Caco-2 (cell line): ENCODE measurements around the gene ATXN7L3. TPM values are rescaled to one million over a fixed set of nuclear protein-coding genes. Genes with fewer than 3 reads are reported as not detected.

Experiments used
- BruUV-seq: library from RNA; stranded (reverse); fragments of 400-500 nt; replicated peaks from 2 replicates; lab custom pipeline; 2021; lab: Mats Ljungman, UMichigan
- CTCF ChIA-PET: fragments of 300-600 bp; sonication (Branson Sonifier 250); formaldehyde crosslinking; loops from one replicate; lab custom pipeline; 2022; ENCODE audit warnings: antibody characterized with exemption; lab: Charles Lee
- POLR2A ChIA-PET: fragments of 300-600 bp; sonication (Branson Sonifier 250); formaldehyde crosslinking; loops from one replicate; lab custom pipeline; 2022; ENCODE audit warnings: antibody characterized with exemption; lab: Charles Lee
- DNase-seq, 2 experiments: peaks; one replicate each; pipeline versions ENCODE4 v3.0.0 to v3.0.0-alpha.2; 2020 to 2022
- H3K27me3 ChIP-seq: replicated peaks from 2 replicates; pipeline ENCODE4 v1.6.0; 2011; ENCODE audit warnings: low read length; ENCODE audit not compliant: control insufficient read depth, insufficient read depth
- H3K36me3 ChIP-seq: 2 replicates; pipeline ENCODE4 v1.5.1; 2011; ENCODE audit warnings: low read length; ENCODE audit not compliant: control insufficient read depth, insufficient read depth
- H3K4me1 ChIP-seq: fragments of 250-450 bp; sonication (Bioruptor Pico); 2 replicates; pipeline ENCODE4 v1.5.1; 2020; ENCODE audit warnings: mild to moderate bottlenecking
- H3K4me3 ChIP-seq: 2 replicates; pipeline ENCODE4 v1.5.1; 2011; ENCODE audit warnings: low read depth, mild to moderate bottlenecking, control low read depth, low read length
- H3K9me3 ChIP-seq: fragments of 250-450 bp; sonication (Bioruptor Pico); 2 replicates; pipeline ENCODE4 v1.5.1; 2020; ENCODE audit warnings: mild to moderate bottlenecking, moderate library complexity
- H3K27ac Mint-ChIP-seq: one replicate; pipeline ENCODE4 v1.8.0; 2022; ENCODE audit warnings: mixed read lengths; ENCODE audit not compliant: unreplicated experiment
- H3K27me3 Mint-ChIP-seq: one replicate; pipeline ENCODE4 v1.8.0; 2022; ENCODE audit warnings: mixed read lengths; ENCODE audit not compliant: insufficient read depth, unreplicated experiment
- H3K36me3 Mint-ChIP-seq: one replicate; pipeline ENCODE4 v1.8.0; 2022; ENCODE audit warnings: mild to moderate bottlenecking, mixed read lengths; ENCODE audit not compliant: insufficient read depth, unreplicated experiment
- H3K4me1 Mint-ChIP-seq: one replicate; pipeline ENCODE4 v1.8.0; 2022; ENCODE audit warnings: low read depth, mixed read lengths; ENCODE audit not compliant: unreplicated experiment
- H3K4me3 Mint-ChIP-seq: one replicate; pipeline ENCODE4 v1.8.0; 2022; ENCODE audit warnings: mild to moderate bottlenecking, moderate library complexity, mixed read lengths; ENCODE audit not compliant: unreplicated experiment
- H3K9me3 Mint-ChIP-seq: one replicate; pipeline ENCODE4 v1.8.0; 2022; ENCODE audit warnings: mixed read lengths; ENCODE audit not compliant: unreplicated experiment
- CTCF ChIP-seq, 2 experiments: fragments of 200-600 bp in 1 of 2; IDR thresholded peaks; 1 replicate in 1 of 2; 2 replicates in 1 of 2; pipeline versions ENCODE4 v1.5.1 to v1.8.0; 2011 to 2022; ENCODE audit warnings: antibody characterized with exemption in 1 of 2, control low read depth in 1 of 2, inconsistent platforms in 1 of 2, low read depth in 1 of 2, low read length in 1 of 2, mild to moderate bottlenecking in 1 of 2, moderate library complexity in 1 of 2; ENCODE audit not compliant: insufficient read depth in 1 of 2, severe bottlenecking in 1 of 2, unreplicated experiment in 1 of 2
- intact Hi-C: fragments of 100-400 bp; cut with micrococcal nuclease; formaldehyde crosslinking; loops from one replicate; pipeline ENCODE4 v1.10.0; 2022; ENCODE audit not compliant: unreplicated experiment
- total RNA-seq: library from RNA; stranded (reverse); gene quantifications from 2 replicates; pipeline ENCODE4 v1.2.3, GENCODE V29; 2022

The ATXN7L3 gene
- total RNA-seq, 1 experiment from 2014 or later = 92.0 TPM

- no peaks in the 10 kb centered on the region for H3K9me3 Mint-ChIP-seq
- intact Hi-C loops = no loop called here
- no peaks in the 10 kb centered on the region for H3K27me3 Mint-ChIP-seq
- H3K27ac Mint-ChIP-seq = no peak overlapping the region
- ChIA-PET POLR2A (no interaction called here), CTCF (interaction anchor here (1.3 kb wide), 1 partner anchor 8 kb away, joined by 4 read pairs; no protein-coding TSS in a partner anchor)
- Histone ChIP-seq H3K4me1 (no peaks in the 10 kb centered on the region), H3K27me3 (no peaks in the 10 kb centered on the region), H3K36me3 (no peaks in the 10 kb centered on the region), H3K9me3 (no peaks in the 10 kb centered on the region), H3K4me3 (no peak overlapping the region)
- TF ChIP-seq CTCF (IDR thresholded peaks at IDR 0.05; ENCODE audit: insufficient read depth in 1 of 2, low read depth in 1 of 2, low read length in 1 of 2, severe bottlenecking in 1 of 2, unreplicated experiment in 1 of 2) = no peak
- peaks cover 35% of the 10 kb centered on the region for H3K36me3 Mint-ChIP-seq
- no TSS peak for BruUV-seq
- no peak overlapping the region for H3K4me3 Mint-ChIP-seq
- no peaks in the 10 kb centered on the region for H3K4me1 Mint-ChIP-seq
- no peak for DNase-seq
Measured at GRCh38 chr17:44176257-44176656, 23.4 kb downstream of the ATXN7L3 start.

- intact Hi-C loops = no loop called here
- ChIA-PET POLR2A (no interaction called here), CTCF (no interaction called here)
- no peak overlapping the region for H3K27ac Mint-ChIP-seq
- no peaks in the 10 kb centered on the region for H3K27me3 Mint-ChIP-seq
- H3K9me3 ChIP-seq = no peaks in the 10 kb centered on the region
- no peaks in the 10 kb centered on the region for H3K4me1 Mint-ChIP-seq
- no TSS peak for BruUV-seq
- no peak for TF ChIP-seq CTCF (IDR thresholded peaks at IDR 0.05; ENCODE audit: insufficient read depth in 1 of 2, low read depth in 1 of 2, low read length in 1 of 2, severe bottlenecking in 1 of 2, unreplicated experiment in 1 of 2)
- DNase-seq = no peak
- H3K36me3 Mint-ChIP-seq = peaks cover 42% of the 10 kb centered on the region
- peaks cover 12% of the 10 kb centered on the region for H3K4me1 ChIP-seq
- H3K9me3 Mint-ChIP-seq = no peaks in the 10 kb centered on the region
- H3K4me3 Mint-ChIP-seq = no peak overlapping the region
- no peaks in the 10 kb centered on the region for H3K36me3 ChIP-seq
- H3K4me3 ChIP-seq = no peak overlapping the region
- no peaks in the 10 kb centered on the region for H3K27me3 ChIP-seq
Measured at GRCh38 chr17:44174427-44174826, 25.3 kb downstream of the ATXN7L3 start.

GRCh38 chr17:44171931-44172455 lies 27.7 kb downstream of the ATXN7L3 start:
- DNase-seq = no peak
- ChIA-PET CTCF (interaction anchor here (1.0 kb wide), 1 partner anchor 14 kb away, joined by 5 read pairs; the partner anchor contains the start of gene TMUB2), POLR2A (interaction anchor here (0.5 kb wide), 1 partner anchor 106 kb away, joined by 3 read pairs; no protein-coding TSS in a partner anchor)
- no peaks in the 10 kb centered on the region for H3K36me3 ChIP-seq
- no peak for TF ChIP-seq CTCF (IDR thresholded peaks at IDR 0.05; ENCODE audit: insufficient read depth in 1 of 2, low read depth in 1 of 2, low read length in 1 of 2, severe bottlenecking in 1 of 2, unreplicated experiment in 1 of 2)
- peaks cover 18% of the 10 kb centered on the region for H3K4me1 ChIP-seq
- no peak overlapping the region for H3K4me3 ChIP-seq
- intact Hi-C loops = no loop called here
- BruUV-seq = no TSS peak
- no peaks in the 10 kb centered on the region for H3K27me3 ChIP-seq
- Mint-ChIP-seq H3K9me3 (no peaks in the 10 kb centered on the region), H3K36me3 (peaks cover 25% of the 10 kb centered on the region), H3K27me3 (no peaks in the 10 kb centered on the region), H3K4me1 (peaks cover 12% of the 10 kb centered on the region), H3K4me3 (no peak overlapping the region), H3K27ac (no peak overlapping the region)
- no peaks in the 10 kb centered on the region for H3K9me3 ChIP-seq
